Calu3 (cell line): ENCODE measurements around the gene OR51E2. TPM values are rescaled to one million over a fixed set of nuclear protein-coding genes. Genes with fewer than 3 reads are reported as not detected.

Source experiments
- BruUV-seq: library from RNA; stranded (reverse); fragments of 400-500 nt; replicated peaks from 2 replicates; lab custom pipeline; 2021; lab: Mats Ljungman, UMichigan
- CTCF ChIA-PET: fragments of 300-600 bp; sonication (Branson Sonifier 250); formaldehyde crosslinking; loops from one replicate; lab custom pipeline; 2022; ENCODE audit warnings: antibody characterized with exemption; lab: Charles Lee
- DNase-seq: peaks from one replicate; pipeline ENCODE4 v3.0.0; 2022
- H3K27ac Mint-ChIP-seq: one replicate; pipeline ENCODE4 v1.8.0; 2022; ENCODE audit warnings: mixed read lengths; ENCODE audit not compliant: unreplicated experiment
- H3K27me3 Mint-ChIP-seq: one replicate; pipeline ENCODE4 v1.8.0; 2022; ENCODE audit warnings: mixed read lengths; ENCODE audit not compliant: unreplicated experiment
- H3K36me3 Mint-ChIP-seq: one replicate; pipeline ENCODE4 v1.8.0; 2022; ENCODE audit warnings: mild to moderate bottlenecking, moderate library complexity, mixed read lengths; ENCODE audit not compliant: insufficient read depth, unreplicated experiment
- H3K4me1 Mint-ChIP-seq: one replicate; pipeline ENCODE4 v1.8.0; 2022; ENCODE audit warnings: mild to moderate bottlenecking, low read depth, mixed read lengths; ENCODE audit not compliant: unreplicated experiment
- H3K4me3 Mint-ChIP-seq: one replicate; pipeline ENCODE4 v1.8.0; 2022; ENCODE audit warnings: mild to moderate bottlenecking, low read depth, moderate library complexity, mixed read lengths; ENCODE audit not compliant: unreplicated experiment
- H3K9me3 Mint-ChIP-seq: one replicate; pipeline ENCODE4 v1.8.0; 2022; ENCODE audit warnings: low read depth, mixed read lengths; ENCODE audit not compliant: unreplicated experiment
- CTCF ChIP-seq: fragments of 200-600 bp; IDR thresholded peaks from one replicate; pipeline ENCODE4 v1.8.0; 2022; ENCODE audit warnings: antibody characterized with exemption; ENCODE audit not compliant: unreplicated experiment
- intact Hi-C: fragments of 100-400 bp; cut with micrococcal nuclease; formaldehyde crosslinking; loops from one replicate; pipeline ENCODE4 v1.10.0; 2022; ENCODE audit not compliant: unreplicated experiment
- total RNA-seq: library from RNA; stranded (reverse); gene quantifications from 2 replicates; pipeline ENCODE4 v1.2.3, GENCODE V29; 2022

Gene OR51E2
- total RNA-seq, 1 experiment from 2014 or later, result not detected

- no peak overlapping the region for H3K27ac Mint-ChIP-seq
- CTCF ChIA-PET, result interaction anchor here (0.7 to 2.8 kb wide), 2 partner anchors 188 to 436 kb away, joined by 3 to 25 read pairs; no protein-coding TSS in a partner anchor
- BruUV-seq, result no TSS peak
- intact Hi-C loops, result loop anchor here (1.0 to 2.0 kb wide), 4 partner anchors 35 to 367 kb away; no protein-coding TSS in a partner anchor
- TF ChIP-seq CTCF, result no peak
- no peaks in the 10 kb centered on the region for H3K4me1 Mint-ChIP-seq
- no peaks in the 10 kb centered on the region for H3K36me3 Mint-ChIP-seq
- no peak overlapping the region for H3K4me3 Mint-ChIP-seq
- peaks cover 31% of the 10 kb centered on the region for H3K27me3 Mint-ChIP-seq
- DNase-seq, result no peak
- H3K9me3 Mint-ChIP-seq, result no peaks in the 10 kb centered on the region
Observed at GRCh38 chr11:4637662-4638047, 60.0 kb downstream of the OR51E2 start.

- CTCF ChIA-PET, result interaction anchor here (0.7 to 2.8 kb wide), 6 partner anchors 9 to 450 kb away, joined by 3 to 25 read pairs (median 4); no protein-coding TSS in a partner anchor
- Mint-ChIP-seq H3K4me1 (no peaks in the 10 kb centered on the region), H3K27me3 (peaks cover 25% of the 10 kb centered on the region), H3K9me3 (no peaks in the 10 kb centered on the region), H3K4me3 (no peak within 1 kb of the TSS), H3K36me3 (no peaks in the 10 kb centered on the region), H3K27ac (no peak within 1 kb of the TSS)
- peak; percentile 80 for DNase-seq
- intact Hi-C loops, result loop anchor here (1.0 to 2.0 kb wide), 4 partner anchors 36 to 367 kb away; no protein-coding TSS in a partner anchor
- no TSS peak for BruUV-seq
- peak; percentile 83 for TF ChIP-seq CTCF
Observed at GRCh38 chr11:4636962-4637661, 60.5 kb downstream of the OR51E2 start, which contains the start of gene OR51D1. Gene OR51D1, plus strand, starts transcription at chr11:4637477. Its CDS starts 2,314 bp downstream, at chr11:4639791.

GRCh38 chr11:4636136-4636535 lies 61.5 kb downstream of the OR51E2 start:
- DNase-seq, result no peak
- H3K36me3 Mint-ChIP-seq, result no peaks in the 10 kb centered on the region
- no peaks in the 10 kb centered on the region for H3K9me3 Mint-ChIP-seq
- H3K4me1 Mint-ChIP-seq, result no peaks in the 10 kb centered on the region
- no peak overlapping the region for H3K27ac Mint-ChIP-seq
- CTCF ChIA-PET, result interaction anchor here (1.1 to 2.8 kb wide), 4 partner anchors 9 to 449 kb away, joined by 3 to 25 read pairs (median 6); no protein-coding TSS in a partner anchor
- no peak overlapping the region for H3K4me3 Mint-ChIP-seq
- intact Hi-C loops, result loop anchor here (2.0 kb wide), 2 partner anchors 37 to 183 kb away; no protein-coding TSS in a partner anchor
- H3K27me3 Mint-ChIP-seq, result peaks cover 18% of the 10 kb centered on the region
- BruUV-seq, result no TSS peak
- no peak for TF ChIP-seq CTCF

Other genes starting within 250 kb of the OR51E2 start
- gene OR52K2, start 248.6 kb downstream of the OR51E2 start, total RNA-seq, result not detected in 2 replicates
- not detected in 2 replicates for gene OR52K1, start 215.2 kb downstream of the OR51E2 start, total RNA-seq
- gene OR52M1, start 152.7 kb downstream of the OR51E2 start, total RNA-seq, result not detected in 2 replicates
- not detected in 2 replicates for gene OR52I2, start 116.1 kb downstream of the OR51E2 start, total RNA-seq
- not detected in 2 replicates for gene OR52I1, start 103.8 kb downstream of the OR51E2 start, total RNA-seq
- gene TRIM68, start 89.6 kb downstream of the OR51E2 start, total RNA-seq, result 12.7 and 14.5 TPM in 2 replicates
- not detected in 2 replicates for gene OR51D1, start 60.4 kb downstream of the OR51E2 start, total RNA-seq
- gene OR51E1, start 53.9 kb downstream of the OR51E2 start, total RNA-seq, result not detected in 2 replicates
- not detected in 2 replicates for gene MMP26, start 6.9 kb upstream of the OR51E2 start, total RNA-seq
- not detected in 2 replicates for gene OR51F1, start 72.1 kb upstream of the OR51E2 start, total RNA-seq
- gene OR52R1, start 106.5 kb upstream of the OR51E2 start, total RNA-seq, result not detected in 2 replicates
- not detected in 2 replicates for gene OR51F2, start 123.5 kb upstream of the OR51E2 start, total RNA-seq
- gene OR51S1, start 151.4 kb upstream of the OR51E2 start, total RNA-seq, result not detected in 2 replicates
- not detected in 2 replicates for gene OR51T1, start 184.0 kb upstream of the OR51E2 start, total RNA-seq
- not detected in 2 replicates for gene OR51A7, start 205.9 kb upstream of the OR51E2 start, total RNA-seq
- not detected in 2 replicates for gene OR51G2, start 221.5 kb upstream of the OR51E2 start, total RNA-seq
- gene OR51G1, start 226.5 kb upstream of the OR51E2 start, total RNA-seq, result not detected in 2 replicates
- not detected in 2 replicates for gene OR51A4, start 249.8 kb upstream of the OR51E2 start, total RNA-seq